CMK (cell line): ENCODE data around the gene C6orf47.

Source experiments
- DNase-seq: peaks from one replicate; pipeline ENCODE4 v3.0.0-alpha.2; 2010; ENCODE audit warnings: low read depth

The C6orf47 gene

GRCh38 chr6:31636698-31637596 is 23.6 kb downstream of the C6orf47 start:
- DNase-seq = no peak

- no peak for DNase-seq
Observed at GRCh38 chr6:31634969-31635575, 25.5 kb downstream of the C6orf47 start.

- no peak for DNase-seq
Observed at GRCh38 chr6:31634131-31634530, 26.4 kb downstream of the C6orf47 start.

DNA sequence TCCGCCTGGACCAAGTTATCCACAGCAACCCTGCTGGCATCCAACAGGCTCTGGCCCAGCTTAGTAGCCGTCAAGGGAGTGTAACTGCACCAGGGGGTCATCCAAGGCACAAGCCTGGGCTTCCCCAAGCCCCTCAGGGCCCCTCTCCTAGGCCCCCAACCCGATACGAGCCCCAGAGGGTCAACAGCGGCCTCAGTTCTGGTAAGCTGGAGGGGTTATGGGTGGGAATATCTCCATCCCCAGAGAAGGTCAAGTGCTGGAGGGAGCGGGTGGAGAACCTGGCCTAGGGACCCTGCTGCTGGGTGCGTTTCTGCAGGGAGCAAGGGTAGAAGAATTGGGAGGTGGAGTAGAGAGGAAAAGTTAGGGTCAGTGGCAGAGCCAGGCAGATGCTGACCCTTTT is 27.1 kb downstream of the C6orf47 start:
- DNase-seq = no peak

GRCh38 chr6:31632279-31632946 is 28.2 kb downstream of the C6orf47 start:
- DNase-seq = no peak

DNA sequence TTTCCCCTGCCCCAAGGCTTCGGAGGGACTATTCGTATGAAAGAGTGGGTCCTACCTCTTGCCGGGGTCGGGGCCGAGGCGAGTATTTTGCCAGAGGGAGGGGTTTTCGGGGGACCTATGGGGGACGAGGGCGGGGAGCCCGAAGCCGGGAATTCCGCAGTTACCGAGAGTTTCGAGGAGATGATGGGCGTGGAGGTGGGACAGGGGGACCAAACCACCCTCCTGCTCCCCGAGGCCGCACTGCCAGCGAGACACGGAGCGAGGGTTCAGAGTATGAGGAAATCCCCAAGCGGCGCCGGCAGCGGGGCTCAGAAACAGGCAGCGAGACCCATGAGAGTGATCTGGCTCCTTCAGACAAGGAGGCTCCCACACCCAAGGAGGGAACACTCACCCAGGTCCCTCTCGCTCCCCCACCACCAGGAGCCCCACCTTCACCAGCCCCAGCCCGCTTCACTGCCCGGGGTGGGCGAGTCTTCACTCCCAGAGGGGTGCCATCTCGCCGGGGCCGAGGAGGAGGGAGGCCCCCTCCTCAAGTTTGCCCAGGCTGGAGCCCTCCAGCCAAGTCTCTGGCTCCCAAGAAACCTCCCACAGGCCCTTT is 28.8 kb downstream of the C6orf47 start:
- no peak for DNase-seq

DNA sequence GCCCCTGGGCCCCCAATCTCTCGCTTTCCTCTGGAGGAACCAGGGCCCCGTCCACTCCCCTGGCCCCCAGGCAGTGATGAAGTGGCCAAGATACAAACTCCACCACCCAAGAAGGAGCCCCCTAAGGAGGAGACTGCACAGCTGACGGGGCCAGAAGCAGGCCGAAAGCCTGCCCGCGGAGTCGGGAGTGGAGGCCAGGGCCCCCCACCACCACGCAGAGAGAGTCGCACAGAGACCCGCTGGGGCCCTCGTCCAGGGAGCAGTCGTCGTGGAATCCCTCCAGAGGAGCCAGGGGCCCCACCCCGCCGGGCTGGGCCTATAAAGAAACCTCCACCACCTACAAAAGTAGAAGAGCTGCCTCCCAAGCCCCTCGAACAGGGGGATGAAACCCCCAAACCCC is 29.4 kb downstream of the C6orf47 start:
- DNase-seq = no peak

DNA sequence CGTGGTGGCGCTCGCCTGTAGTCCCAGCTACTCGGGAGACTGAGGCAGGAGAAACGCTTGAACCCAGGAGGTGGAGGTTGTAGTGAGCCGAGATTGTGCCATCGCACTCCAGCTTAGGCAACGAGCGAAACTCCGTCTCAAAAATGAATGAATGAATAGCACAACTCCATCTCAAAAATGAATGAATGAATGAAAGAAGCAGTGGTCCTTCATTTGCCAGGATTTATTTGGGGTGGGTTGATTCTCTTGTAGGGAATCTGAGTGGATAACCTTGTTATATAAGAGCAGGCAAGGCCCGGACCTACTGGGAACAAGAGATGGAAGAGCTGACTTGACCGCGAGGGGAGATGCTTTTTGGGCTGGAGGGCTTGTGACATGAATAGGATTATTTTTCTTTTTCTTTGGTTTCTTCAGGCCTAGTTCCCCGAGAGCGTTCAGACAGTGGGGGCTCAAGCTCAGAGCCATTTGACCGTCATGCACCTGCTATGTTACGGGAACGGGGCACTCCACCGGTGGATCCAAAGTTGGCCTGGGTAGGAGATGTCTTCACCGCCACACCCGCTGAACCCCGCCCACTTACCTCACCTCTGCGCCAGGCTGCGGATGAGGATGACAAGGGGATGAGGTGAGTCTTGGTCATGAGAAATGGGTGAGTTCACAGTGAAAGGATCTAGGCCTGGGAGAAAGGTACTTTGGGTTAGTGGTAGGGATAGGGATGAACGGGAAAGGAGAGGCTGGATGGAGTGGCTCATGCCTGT is 30.2 kb downstream of the C6orf47 start:
- no peak for DNase-seq

- DNase-seq = no peak
Observed at GRCh38 chr6:31629014-31629413, 31.6 kb downstream of the C6orf47 start.

GRCh38 chr6:31627690-31628287 is 32.8 kb downstream of the C6orf47 start:
- no peak for DNase-seq

DNA sequence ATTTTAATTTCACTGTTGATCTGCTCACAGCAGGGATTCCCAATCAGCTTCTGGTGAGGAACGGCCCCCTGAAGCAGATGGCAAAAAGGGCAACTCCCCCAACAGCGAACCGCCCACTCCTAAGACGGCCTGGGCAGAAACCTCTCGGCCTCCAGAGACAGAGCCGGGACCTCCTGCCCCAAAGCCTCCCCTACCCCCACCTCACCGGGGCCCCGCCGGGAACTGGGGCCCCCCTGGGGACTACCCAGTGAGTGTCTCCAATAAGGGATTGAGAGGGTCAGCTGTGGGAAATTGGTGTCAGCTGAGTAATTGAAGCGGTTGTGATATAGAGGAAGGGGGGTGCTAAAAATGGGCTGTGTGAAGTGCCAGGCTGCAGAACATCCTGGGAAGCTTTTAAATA is 33.6 kb downstream of the C6orf47 start:
- DNase-seq = no peak

GRCh38 chr6:31624070-31624469 is 36.5 kb downstream of the C6orf47 start:
- DNase-seq = no peak

DNA sequence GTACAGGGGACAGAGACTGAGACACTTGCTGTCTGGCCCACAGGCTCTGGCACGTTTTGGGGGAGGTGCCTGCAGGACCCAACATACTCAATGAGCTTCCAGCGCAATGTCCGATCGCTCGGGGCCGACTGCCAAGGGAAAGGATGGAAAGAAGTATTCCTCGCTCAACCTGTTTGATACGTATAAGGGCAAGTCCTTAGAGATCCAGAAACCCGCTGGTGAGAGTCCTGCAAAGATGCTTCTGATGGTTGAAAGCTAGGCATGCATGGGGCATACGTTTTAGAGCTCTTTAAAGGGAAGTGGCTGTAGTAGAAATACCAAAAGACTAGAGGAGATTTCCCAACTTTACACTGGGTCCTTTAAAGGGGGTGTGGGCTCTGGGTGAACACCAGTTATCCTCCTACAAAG is 37.9 kb downstream of the C6orf47 start:
- no peak for DNase-seq

- DNase-seq = no peak
Observed at GRCh38 chr6:31621991-31622390, 38.6 kb downstream of the C6orf47 start.

DNA sequence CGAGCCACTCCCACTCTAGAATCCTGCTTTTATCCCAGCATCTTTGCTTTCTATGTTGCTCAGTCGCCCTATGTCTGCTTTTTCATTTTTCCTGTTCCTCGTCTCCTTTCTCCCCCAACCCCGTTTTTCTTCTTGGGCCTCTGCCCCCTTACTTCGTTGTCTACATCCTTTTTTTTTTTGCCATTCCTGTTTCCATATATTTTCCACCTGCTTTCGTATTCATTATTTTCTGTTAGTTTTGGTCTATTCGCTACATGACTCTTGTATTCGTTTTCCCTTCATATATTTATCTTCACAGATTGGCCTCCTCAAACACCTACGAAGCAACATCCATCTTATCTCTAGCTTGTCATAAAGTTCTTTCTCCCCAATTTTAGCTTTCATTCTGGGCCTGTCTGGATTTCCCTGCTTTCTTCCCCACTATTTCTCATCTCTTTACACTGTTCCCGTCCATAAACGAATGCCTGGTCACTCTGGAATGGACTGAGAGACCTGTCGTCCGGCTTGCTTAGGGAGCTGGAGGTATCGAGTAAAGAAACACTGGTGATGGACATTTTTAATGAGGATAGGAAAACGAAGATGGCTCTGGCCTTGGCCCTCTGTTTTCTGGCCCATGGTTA is 39.1 kb downstream of the C6orf47 start:
- DNase-seq = no peak

- DNase-seq = peak; percentile 65
Observed at GRCh38 chr6:31620586-31621319, 39.8 kb downstream of the C6orf47 start, which contains the start of gene PRRC2A. Gene PRRC2A (plus strand): TSS chr6:31620715. CDS start chr6:31622790, 2,075 bp downstream.

- peak; percentile 98 for DNase-seq
Observed at GRCh38 chr6:31619805-31620585, 40.6 kb downstream of the C6orf47 start.

DNA sequence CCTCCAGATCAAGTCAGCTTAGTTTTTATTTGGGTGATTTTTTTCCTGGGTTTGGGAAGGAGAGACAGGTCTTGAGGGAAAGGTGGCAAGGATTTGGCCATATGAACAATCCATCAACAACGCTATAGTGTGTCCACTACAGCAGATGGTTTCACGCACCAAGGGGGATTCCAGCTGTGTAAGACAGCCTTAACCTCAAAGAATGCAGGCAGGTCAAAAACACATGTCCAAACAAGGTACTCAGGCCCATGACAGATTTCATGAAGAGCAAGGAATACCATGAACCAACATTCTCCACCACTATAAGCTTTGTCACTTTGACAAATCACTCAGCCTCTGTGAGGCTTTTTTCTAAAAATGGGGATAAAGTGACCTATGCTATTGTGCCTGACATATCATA is 43.6 kb downstream of the C6orf47 start:
- no peak for DNase-seq

GRCh38 chr6:31615748-31616147 is 44.8 kb downstream of the C6orf47 start:
- peak; percentile 87 for DNase-seq
